ENCODE results near the gene ALAS2.

ALAS2 gene

DNA sequence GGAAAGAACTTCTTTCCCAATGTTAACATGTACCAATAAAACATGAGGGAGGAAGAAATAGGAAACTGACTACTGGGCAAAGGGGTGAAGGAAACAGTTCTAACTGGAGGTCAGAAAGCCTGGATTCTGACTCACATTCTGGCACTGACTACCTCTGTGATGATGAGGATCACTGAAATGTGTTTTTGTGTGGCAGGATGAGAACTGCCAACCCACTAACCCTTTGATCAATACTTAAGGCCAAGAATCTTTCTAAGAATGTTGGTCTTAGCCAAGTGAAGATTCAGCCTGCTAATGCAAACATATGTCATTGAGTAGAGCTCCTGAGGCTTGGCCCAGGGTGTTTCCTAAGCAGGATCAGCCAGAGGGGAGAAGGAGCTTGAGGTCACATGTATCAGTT, 4.6 kb downstream of the ALAS2 start:
- TF ChIP-seq, protein P1, sequence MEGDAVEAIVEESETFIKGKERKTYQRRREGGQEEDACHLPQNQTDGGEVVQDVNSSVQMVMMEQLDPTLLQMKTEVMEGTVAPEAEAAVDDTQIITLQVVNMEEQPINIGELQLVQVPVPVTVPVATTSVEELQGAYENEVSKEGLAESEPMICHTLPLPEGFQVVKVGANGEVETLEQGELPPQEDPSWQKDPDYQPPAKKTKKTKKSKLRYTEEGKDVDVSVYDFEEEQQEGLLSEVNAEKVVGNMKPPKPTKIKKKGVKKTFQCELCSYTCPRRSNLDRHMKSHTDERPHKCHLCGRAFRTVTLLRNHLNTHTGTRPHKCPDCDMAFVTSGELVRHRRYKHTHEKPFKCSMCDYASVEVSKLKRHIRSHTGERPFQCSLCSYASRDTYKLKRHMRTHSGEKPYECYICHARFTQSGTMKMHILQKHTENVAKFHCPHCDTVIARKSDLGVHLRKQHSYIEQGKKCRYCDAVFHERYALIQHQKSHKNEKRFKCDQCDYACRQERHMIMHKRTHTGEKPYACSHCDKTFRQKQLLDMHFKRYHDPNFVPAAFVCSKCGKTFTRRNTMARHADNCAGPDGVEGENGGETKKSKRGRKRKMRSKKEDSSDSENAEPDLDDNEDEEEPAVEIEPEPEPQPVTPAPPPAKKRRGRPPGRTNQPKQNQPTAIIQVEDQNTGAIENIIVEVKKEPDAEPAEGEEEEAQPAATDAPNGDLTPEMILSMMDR (IDR thresholded peaks at IDR 0.05; ENCODE audit: low read depth, low read length, missing control alignments) = no peak
- DNase-seq (ENCODE audit: low read depth) = no peak
- in situ Hi-C loops (cut with HindIII; ENCODE audit: low sequenced_read_pairs) = no loop called here
- no peak overlapping the region for H3K4me3 ChIP-seq (ENCODE audit: low read depth, low read length)

DNA sequence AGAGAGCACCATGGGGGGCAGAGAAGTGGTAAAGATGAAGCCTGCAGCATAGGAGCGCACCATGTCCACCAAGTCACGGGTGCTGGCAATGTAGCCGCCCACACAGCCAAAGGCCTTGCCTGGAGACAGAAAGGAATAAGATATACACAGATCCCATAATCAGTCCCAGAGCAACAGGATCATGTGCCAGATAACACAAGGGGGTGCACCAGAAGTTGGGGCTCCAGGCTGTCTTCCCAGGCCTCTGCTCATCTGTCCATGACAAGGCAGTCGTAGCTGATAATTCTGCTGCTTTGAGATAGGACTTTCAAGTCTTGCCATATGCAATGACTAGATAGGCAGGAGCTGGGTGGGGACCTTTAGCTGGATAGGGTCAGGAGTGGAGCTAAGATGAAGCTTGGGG, 15.9 kb downstream of the ALAS2 start:
- DNase-seq (ENCODE audit: low read depth) = no peak
- H3K4me3 ChIP-seq (ENCODE audit: low read depth, low read length) = no peak overlapping the region
- TF ChIP-seq, protein P1 (IDR thresholded peaks at IDR 0.05; ENCODE audit: low read depth, low read length, missing control alignments) = no peak
- in situ Hi-C loops (cut with HindIII; ENCODE audit: low sequenced_read_pairs) = loop anchor here (5.0 kb wide), 1 partner anchor 88 kb away; no protein-coding TSS in a partner anchor

DNA sequence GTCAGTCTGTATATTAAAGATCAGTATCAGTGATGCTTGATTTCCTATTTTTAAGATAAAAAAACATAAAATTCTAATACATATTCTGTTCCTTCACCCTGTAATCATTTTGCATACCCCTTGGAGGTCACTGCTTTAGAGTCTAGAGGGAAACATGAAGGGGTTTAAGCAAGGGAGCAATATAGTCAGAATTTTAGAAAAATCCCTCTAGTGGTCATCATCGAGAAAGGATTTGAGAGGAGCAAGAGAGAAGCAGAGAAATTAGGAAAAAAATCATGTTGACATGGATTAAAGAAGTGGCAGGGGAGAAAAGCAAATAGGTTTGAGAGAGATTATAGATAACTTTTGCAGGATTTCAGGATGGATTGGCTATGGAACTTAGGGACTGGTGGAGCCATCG, 19.5 kb downstream of the ALAS2 start:
- in situ Hi-C loops (cut with HindIII; ENCODE audit: low sequenced_read_pairs) = no loop called here
- no peak for DNase-seq (ENCODE audit: low read depth)
- TF ChIP-seq, protein P1 (IDR thresholded peaks at IDR 0.05; ENCODE audit: low read depth, low read length, missing control alignments) = peak; percentile 39
- no peak overlapping the region for H3K4me3 ChIP-seq (ENCODE audit: low read depth, low read length)

DNA sequence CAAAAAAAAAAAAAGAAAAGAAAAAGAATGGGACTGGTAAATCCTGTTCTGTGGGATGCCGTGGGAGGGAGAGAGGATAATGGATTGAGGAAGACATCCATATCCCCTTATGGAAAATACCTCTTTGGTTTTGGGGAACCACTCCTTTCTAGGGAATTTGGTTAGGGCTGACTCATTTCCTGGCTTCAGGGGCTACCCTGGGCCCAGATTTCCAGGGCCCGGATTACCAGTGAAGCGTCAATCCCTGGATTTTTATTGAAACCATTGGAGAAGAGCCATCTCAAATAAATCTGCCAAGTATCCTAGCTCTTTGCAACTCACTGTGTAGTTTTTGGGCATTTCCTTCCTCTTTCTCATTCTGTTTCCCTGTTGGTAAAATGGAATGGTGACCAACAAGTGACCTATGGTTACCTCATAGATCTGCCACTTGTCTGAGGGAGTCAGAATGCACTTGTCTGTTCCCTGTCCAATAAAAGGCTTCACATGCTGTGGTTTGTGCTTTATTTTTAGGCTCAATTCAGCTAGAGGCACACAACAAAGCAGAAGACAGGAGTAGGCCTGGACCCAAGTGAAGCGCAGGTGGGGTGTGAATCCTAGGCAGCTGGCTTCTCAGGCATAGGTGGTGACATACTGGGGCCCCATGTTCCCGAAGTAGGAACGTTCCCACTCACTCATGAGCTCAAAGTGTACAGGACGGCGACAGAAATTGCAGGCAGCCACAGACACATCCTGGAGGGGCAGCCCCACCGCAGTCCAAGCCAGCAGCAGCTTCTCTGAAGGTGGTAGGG, 22.0 kb downstream of the ALAS2 start:
- no peak overlapping the region for H3K4me3 ChIP-seq (ENCODE audit: low read depth, low read length)
- DNase-seq (ENCODE audit: low read depth) = no peak
- in situ Hi-C loops (cut with HindIII; ENCODE audit: low sequenced_read_pairs) = no loop called here
- TF ChIP-seq, protein P1 (IDR thresholded peaks at IDR 0.05; ENCODE audit: low read depth, low read length, missing control alignments) = no peak

DNA sequence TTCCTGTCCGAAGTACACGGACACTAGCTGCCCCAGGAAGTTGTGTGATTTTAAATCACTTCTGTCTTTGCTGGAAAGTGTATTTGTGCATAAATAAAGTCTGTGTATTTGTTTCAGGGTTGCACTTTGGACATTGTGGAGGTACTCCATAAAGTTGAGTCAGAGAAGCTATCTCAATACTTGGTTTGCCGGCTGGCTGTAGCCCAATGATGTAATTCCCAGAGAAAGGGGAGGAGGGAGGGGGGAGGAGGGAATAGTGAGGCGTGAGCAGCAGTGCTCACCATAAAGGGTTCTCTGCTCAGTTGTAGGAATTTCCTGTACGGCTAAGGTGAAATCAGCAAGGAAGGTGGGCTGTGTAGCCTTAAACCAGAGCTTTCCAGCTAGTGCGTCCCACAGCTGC, 23.1 kb downstream of the ALAS2 start:
- TF ChIP-seq, protein P1 (IDR thresholded peaks at IDR 0.05; ENCODE audit: low read depth, low read length, missing control alignments) = no peak
- peak; percentile 9 for DNase-seq (ENCODE audit: low read depth)
- in situ Hi-C loops (cut with HindIII; ENCODE audit: low sequenced_read_pairs) = no loop called here
- no peak overlapping the region for H3K4me3 ChIP-seq (ENCODE audit: low read depth, low read length)

DNA sequence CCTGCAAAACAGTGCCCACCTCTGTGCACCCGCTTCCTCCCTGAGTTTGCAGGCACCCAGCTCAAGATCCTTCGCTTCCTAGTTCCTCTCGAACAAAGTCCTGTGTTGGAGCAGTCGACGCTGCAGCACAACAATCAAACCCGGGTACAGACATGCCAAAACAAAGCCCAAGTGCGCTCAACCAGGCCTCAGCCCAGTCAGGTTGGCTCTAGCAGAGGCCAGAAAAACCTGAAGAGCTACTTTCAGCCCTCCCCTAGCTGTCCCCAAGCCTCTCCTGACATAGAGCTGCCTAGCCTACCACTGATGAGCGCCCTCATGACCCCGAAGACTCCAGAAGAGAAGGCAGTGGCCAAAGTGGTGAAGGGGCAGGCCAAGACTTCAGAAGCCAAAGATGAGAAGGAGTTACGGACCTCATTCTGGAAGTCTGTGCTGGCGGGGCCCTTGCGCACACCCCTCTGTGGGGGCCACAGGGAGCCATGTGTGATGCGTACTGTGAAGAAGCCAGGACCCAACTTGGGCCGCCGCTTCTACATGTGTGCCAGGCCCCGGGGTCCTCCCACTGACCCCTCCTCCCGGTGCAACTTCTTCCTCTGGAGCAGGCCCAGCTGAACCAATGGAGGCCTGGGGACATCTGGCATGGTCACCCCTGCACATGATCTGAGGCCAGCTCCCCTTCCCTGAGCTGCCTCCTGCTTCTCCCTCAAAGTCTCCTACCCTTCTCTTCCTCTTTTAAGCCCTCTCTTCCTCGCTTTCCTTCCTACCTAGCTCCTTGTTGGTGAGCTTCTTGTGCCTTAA, 23.8 kb downstream of the ALAS2 start:
- TF ChIP-seq, protein P1 (IDR thresholded peaks at IDR 0.05; ENCODE audit: low read depth, low read length, missing control alignments) = no peak
- in situ Hi-C loops (cut with HindIII; ENCODE audit: low sequenced_read_pairs) = no loop called here
- no peak for DNase-seq (ENCODE audit: low read depth)

More for the DNA sequence above, 23.8 kb downstream of the ALAS2 start:
- H3K4me3 ChIP-seq (ENCODE audit: low read depth, low read length) = no peak overlapping the region
